Middle frontal gyrus (tissue), 1 donor: Measurements from ENCODE around the gene MCF2L.

Experiments
- DNase-seq: peaks from one replicate; pipeline ENCODE4 v3.0.0-alpha.2; 2015; ENCODE audit warnings: low spot score; ENCODE audit errors: extremely low spot score

Gene MCF2L

DNA sequence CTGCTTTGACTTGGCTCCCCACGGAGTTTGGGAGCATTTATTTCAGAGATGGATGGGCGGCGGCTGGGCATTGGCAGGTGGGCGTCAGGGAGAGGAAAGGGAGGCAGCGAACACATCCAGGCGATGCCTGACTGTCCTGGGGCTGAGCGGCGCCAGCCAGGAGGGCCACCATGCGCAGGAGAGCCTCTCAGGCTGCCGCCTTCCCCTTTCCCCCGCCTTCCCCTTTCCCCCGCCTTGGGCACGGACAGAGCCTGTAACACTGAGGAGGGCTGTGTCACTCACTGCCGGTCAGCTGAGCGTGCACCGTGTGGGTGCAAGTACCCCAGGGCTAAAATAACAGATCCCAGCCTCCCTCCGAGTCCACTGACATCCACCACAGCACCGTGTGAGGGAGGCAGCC lies 11.4 kb downstream of the MCF2L start:
- DNase-seq: no peak

DNA sequence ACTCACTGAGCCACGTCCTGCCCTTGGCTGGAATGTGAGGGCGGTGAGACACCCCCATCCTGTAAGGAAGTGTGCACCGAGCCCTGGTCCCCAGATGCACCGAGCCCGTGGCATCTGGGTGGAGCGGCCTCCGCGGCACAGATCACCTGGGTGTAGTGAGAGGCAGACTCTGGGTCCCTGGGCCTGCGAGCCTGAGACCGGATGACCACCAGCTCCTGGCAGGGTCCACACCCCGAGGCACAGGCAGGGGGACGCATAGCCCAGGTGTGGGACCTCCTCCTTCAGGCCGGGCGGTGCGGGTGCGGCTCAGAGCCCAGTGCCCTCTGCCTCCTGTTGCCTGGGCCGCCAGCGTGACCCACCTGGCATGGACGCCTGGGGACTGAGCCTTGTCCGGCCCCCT lies 12.4 kb downstream of the MCF2L start:
- no peak for DNase-seq

DNA sequence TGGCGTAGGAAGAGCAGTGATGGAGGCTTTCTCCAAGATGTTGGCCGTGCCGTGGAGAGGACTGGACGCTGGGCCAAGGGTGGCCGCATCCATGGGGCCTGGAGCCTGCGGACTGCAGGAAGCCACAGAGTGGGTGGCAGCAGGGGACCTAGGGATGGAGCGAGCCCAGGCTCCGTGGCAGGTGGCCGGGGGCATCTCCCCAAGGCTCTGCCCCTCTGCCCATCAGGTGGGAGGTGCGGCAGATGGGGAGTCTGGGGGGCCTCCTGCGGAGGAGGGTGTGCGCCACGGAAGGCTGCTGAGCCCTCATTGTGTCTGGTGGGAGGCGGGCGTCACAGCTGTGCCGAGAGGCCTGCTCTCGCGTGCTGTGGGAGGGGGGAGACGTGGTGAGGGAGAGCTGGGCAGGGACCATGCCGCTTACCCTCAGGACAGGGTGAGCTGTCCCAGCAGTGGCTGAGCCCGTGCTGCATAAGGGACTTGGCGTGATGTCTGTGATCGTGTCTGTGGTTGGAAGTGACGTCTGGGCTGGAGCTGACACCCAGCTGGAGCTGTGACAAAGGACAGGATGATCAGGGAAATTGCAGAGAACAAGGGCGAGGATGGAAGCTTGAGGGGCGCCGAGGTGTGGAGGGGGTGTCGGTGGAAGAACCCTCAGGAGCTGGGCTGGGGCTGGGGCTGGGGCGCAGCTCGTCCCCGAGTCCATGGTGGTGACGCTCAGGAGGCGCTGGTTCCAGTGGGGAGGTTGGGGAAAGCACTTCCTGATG lies 13.4 kb downstream of the MCF2L start:
- DNase-seq: no peak

DNA sequence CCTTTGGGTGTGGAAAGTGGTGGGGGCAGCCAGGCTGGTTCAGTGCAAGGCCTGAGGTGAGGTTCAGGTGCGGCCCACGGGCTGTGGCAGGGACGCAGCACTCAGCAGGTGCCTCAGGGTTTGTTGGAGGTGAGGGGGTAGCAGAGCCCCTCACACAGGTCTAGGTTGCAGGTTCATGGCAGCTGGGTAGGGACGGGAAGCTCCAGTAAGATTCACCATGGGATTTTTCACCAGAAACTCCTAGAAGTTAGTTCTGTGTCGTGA lies 14.0 kb downstream of the MCF2L start:
- no peak for DNase-seq

DNA sequence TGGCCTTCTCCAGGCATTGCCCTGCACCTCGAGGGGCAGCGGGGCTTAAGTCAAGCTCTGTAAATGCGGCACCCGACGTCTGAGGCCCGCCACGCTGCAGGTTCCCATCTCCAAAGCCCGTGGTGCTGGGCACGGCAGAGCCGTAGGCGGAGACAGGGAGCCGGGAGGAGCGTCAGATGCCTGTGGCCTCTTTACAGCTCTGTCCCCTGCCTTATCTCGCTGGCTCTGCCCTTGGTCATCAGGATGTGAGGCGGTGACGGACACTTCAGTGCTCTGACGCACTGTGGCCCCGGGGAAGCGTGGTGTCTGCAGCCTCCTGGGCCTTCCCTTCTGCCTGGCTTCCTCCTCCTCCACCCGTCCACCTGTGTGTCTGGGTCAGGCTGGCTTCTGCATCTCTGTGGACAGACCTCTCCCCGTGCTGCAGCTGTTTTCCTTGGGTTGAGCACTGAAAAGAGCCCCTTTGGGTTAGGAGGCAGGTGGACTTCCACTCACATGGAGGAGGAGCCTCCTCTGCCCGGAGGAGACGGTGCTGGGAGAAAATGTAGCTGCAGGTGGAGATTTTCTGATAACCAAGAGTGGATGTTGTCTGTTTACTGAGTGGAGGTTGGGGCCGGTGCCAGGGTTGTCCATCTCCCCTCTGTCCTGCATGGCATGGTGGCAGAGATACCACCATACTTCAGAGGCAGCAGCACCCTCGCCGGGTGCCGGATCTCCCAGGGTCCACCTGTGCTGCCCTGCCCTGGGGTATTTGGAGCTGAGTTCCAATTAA lies 14.6 kb downstream of the MCF2L start:
- no peak for DNase-seq

DNA sequence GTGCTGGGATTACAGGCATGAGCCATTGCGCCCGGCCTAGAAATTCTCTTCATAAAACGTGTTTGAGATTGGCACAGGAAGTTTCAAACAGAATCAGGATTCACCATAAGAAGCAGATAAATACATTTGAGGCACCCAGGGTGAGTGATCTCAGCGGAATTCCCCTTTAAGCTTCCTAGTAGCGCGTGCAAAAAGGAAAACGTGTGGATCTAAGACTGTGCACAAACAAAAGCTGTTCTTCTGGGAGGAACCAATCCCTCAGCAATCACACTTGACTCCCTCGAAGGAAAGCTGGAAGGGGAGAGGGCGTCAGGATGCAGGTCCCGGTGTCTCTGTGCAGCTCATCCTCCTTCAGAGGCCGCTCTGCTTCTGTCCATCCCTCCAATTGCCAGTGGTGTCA lies 15.5 kb downstream of the MCF2L start:
- DNase-seq: no peak

DNA sequence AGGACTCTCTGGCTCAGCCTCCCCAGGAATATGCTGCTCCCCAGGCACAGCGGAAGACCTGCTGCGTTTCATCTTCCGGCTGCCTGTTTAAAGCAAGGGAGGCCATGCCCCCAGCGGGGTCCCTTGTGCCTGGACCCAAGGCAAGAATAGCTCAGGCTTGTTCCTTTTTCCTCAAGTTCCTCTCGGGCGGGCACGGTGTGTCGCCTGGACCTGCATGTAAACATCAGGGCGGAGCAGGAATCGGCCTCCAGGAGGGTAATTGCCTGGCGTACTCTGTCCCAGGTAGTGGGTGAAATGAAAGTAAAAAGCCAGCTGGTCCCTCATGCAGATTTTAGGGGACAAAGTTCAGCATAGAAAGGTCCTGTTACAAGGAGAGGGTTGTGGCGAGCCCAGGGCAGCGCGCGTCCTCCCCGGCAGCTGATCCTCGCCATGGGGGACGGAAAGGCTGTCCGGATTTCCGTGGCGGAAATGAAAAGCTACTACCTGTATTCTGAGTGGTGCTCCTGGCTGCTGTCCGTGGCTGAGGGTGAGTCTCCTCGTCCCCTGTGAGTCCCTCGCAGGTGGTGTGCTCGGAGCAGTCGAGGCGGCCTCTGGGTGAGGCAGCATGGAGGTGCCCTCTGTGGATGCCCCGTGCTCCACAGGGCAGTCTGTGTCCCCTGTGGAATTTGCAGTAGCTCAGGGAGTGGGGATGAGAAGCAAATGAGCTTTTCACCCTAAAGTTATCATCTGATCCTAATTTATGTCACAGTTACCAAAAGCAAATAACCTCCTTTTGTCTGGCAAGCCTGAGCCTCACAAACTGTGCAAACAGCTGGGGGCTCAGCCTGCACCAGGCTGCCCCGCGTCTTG lies 16.2 kb downstream of the MCF2L start:
- DNase-seq: no peak

DNA sequence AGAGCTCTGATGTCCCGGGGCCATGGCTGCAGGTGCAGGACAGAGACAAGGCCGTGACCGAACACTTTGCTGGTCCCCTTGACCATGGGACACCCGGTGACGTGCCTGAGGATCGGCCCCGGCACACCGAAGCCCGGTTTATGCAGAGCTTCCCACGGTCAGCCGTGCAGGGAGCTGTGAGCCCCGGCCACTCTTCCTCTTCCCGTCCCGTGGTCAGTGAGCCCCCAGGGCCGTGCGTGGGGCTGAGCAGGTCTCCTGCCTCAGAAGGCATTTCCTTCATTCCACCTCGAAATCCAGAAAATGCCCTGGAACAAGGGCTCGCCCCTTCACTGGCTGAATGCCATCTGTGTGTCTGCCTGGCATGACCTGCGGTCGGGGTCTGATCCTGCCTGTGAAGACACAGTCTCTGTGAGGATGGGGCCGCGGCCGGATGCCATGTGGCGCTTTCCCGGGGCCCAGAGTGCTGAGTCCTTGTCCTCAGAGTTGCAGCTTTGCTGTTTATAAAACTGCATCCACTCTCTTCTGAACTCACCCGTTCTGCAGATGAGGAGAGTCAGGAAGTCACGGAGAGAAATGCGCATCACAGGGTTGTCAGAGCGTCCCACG lies 16.9 kb downstream of the MCF2L start:
- no peak for DNase-seq

DNA sequence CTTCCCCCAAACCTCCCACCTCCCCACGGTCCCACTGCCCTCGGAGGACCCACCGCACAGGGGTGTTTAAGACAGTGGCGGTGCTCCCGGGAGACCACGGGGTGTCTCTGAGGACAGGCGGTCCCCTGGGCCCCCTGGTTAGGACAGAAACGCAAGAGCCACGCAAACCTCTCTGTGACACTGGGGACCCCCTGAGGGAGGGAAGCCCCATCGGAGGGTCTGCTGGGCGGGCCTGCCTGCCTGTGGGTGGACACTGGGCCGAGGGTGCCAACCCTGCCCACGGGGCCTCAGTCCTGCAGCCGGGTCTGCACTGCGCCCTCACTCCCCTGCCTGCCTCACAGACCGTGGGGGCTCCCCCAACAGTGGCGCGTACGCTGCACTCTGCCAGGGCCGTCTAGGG lies 17.5 kb downstream of the MCF2L start:
- DNase-seq: no peak

DNA sequence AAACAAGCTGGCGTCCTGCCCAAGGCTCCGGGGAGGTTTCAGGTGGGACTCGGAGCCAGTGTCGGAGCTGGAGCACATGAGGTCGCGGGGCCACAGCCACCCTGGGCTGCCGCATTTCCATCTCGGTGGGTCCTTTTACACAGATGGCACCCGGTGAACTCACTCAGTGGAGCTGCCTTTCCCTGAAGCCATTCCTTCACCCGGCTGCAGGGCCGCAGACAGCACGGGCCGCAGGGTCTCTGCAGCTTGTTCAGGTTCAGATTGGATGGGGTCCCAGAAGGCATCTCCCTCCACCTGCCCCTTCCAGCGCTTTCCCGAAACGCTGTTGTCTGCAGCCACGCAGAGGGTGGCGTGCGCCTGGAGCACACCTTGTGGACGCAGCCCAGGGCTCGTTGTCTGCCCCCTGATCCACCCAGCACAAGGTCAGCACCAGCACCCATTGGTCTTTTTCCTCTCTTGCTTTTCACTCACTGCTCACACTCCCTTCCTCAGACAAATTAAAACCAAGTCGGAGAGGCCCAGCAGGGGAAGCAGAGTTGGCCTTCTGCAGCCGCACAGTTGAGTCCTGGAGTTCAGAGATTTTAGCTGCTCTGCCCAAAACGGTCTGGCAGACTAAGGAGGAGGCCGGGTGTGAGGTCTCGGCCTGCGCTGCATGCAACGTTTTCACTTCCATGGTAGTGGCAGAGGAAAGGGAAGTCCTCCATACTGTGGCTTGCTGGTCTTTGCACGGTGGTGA lies 18.1 kb downstream of the MCF2L start:
- no peak for DNase-seq

DNA sequence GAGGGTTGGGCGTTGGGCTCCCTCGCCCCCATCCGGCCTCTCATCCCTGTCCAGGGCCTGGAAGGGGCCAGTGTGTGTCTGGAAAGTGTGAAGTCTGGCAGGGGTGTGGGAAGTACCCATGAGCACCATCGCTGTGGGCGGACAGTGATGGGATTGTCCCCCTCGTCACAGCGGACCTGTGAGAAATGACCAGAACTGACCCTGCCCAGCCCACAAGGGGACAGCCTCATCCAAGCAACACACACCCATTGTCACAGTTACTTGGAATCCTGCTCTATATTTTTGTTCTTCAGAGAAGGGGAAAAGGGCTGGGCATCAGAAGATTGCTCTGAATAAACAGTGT lies 18.6 kb downstream of the MCF2L start:
- no peak for DNase-seq

DNA sequence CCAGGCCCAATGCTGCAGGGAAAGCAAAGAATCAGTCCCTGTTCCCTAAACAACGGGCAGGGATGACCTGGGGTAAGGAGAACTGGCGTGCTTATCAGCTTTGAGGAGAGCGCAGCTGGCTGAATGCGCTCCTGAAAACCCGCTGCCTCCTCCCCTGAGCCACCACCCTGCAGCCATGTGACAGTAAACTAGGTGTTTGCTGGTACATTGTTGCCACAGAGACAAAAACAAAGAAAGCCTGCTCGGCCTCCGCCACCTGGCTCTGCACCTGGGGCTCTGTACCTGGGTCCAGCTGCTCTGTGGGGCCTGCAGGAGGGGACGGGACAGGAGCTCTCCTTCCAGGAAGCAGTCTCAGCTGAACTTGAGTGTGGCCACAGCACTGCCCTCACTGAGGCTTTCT lies 21.8 kb downstream of the MCF2L start:
- no peak for DNase-seq

DNA sequence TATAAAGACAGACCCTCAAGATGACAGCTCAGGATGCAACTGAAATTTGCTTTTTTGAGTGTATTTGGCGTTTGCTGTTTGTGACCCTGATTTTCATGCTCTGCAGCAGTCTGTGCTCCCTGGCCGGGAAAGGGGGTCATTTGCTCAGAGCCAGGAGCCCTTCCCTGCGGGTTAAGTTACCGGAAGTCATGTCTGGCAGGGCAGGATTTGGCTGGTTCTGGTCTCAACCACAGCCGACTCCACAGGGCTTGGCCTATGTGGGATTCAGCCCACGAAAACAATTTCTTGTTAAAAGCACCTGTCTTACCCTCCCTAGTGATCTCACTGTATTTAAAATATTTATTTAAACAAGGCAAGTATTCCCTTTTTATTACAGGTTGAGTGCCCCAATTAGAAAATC lies 22.6 kb downstream of the MCF2L start:
- no peak for DNase-seq

DNA sequence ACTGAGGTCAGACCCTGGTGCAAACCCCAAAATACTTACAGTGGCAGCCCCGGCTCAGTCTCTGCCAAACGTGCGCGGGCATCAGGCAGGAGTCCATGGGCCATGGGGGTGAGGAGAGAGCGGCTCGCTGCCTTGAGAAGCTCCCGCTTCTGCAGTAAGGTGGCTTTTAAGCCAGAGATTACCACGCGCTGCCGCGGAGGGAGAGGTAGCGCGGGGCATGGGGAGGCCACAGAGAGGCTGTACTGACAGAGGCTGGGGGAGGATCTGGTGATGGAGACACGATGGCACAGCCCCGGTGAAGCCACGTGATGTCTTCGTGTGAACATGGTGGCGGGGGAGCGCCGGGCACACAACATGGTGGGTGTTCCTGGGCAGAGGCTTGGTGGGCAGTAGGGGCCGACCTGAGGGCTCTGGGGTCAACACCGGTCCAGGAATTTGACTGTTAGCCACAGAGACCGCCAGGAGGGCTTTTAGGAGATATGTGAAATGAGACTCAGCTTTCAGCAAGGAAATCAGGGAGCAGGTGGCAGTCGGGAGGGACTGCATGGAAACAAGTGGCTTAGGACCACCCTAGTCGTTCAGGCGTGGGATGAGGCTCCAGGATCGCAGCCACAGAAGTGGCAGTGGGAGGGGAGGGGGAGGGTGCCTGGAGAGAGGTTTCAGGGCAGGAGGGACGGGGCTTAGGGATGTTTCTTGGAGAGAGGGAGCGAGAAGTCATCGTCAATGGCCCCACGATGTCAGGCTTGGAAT lies 24.1 kb downstream of the MCF2L start:
- DNase-seq: no peak

DNA sequence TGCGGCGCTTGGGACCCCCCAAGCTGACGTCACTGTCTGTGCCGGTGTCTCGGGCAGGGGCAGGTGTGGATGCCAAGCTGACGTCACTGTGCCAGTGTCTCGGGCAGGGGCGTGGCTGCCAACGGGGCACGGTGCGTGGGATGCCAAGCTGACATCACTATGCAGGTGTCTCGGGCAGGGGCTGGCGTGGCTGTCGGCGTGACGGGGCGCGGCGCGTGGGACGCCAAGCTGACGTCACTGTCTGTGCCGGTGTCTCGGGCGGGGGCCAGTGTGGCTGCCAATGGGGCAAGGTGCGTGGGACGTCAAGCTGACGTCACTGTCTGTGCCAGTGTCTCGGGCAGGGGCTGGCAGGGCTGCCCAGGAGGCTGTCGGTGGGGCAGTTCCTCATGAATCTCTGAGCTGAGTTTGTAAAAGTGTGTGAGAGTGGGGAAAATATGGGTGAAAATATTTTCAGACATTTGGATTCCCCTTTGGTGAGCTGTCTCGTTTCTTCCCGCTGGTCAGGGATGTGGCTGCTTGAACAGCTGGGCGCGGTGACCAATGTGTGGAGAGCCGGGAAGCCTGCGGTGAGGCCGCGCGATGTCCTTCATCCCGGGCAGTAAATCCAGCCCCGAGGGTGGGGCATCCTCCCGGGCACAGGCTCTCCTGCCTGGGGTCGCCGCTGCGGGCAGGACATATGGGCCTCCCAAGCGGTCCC lies 25.2 kb downstream of the MCF2L start:
- no peak for DNase-seq

DNA sequence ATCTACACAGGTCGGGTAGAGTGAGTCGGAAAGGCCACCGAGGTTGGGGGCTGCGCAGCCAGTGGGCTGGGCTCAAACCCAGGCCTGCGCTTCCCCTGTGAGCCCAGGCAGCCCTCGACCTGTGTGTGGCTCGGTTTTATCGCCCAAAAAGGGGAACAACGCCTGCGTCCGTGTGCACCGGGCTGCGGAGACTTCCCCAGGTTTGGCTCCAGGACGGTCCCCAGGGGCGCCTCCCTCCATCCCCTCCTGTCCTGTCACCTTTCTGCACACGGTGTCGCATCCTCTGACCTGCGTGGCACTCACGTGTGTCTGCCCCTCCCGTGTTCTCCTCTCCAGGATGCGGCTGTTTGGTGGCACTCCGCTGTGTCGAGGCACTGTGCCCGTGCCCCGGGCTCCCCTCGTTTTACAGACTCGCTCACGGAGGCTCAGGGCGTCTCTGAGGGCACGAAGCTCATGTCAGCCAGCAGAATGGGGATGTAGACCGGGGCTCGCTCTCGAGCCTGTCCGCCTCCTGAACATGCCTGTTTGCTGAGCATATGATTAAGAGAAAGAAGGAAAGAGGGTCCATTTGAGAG lies 25.9 kb downstream of the MCF2L start:
- no peak for DNase-seq

DNA sequence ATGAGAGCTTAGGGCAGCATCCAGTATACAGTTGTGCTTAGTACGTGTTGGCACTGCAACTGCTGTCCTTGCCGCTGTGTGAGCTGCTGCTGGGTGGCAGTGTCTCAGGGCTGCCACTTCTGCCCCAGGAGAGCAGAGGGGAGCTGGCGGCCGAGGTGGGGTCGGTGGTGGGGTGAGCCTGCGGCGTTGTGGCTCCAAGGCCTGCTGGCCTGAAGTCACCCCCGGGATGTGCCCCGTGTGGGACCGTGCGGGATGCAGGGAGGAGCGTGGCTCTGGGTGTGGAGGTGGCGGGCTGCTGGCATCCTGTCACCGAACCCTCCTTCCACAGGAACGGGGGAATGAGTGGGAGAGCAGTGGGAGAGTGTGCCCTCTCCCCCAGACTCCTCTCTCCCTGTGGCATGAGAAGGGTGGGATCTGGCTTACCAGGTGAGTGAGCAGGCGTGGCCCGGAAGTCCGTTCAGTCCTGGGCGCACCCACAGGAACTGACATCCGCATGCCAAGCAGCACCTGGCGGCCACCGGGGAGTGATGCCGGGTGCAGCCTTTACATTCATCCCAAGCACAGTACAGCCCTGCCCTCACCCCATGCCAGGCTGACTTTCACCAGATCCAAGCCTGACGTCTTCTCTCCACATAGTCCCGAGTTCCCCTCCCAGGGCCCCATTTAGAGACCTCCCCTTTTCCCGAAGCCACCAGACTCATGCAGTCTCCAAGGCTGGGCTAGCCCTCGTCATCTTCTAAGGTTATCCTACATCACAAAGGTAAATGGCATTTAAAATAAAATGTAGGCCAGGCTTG lies 26.6 kb downstream of the MCF2L start:
- no peak for DNase-seq

DNA sequence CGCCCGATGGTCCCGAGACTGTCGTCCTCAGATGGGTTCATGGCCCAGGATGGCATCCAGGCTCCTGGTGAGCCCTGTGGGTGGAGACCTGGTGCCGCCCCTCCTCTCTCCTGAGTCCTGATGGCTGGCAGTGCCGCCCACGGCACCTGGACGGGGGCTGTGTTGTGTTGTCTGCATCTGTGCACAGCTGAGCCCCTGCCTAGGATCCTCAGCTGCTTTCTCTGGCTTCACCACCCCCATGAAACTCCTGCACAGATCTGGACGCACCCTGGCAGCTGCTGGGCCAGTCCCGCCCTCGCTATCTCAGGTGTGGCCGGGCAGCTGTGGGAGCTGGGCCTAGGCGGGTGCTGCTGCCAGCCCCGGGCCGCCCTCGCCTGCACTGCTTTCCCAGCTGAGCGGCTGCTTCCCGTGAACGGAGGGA lies 27.7 kb downstream of the MCF2L start:
- no peak for DNase-seq
